ENCODE results near the gene LARGE1. TPM values are rescaled to one million over a fixed set of nuclear protein-coding genes. Genes with fewer than 3 reads are reported as not detected.

LARGE1 gene
- total RNA-seq = 9.8 and 11.2 TPM in 2 replicates

GRCh38 chr22:33920197-33920540 is at the start of gene LARGE1:
Gene LARGE1, minus strand, starts transcription at chr22:33920476.

